Fibroblast of skin of left quadriceps (primary cell): Measurements from ENCODE around the gene COQ8A.
"Not testable (repeated sequence)": the region's sequence is repeated elsewhere in the genome, so short reads cannot be mapped to it uniquely, and the experiment has no call there.

Experiments
- DNase-seq, 2 experiments: peaks; one replicate each; pipeline ENCODE4 v3.0.0-alpha.2; 2013; ENCODE audit warnings: low read depth in 2 of 2

Gene COQ8A

GRCh38 chr1:226921504-226921903 lies 18.6 kb upstream of the COQ8A start:
- DNase-seq = no peak

- not testable (repeated sequence) for DNase-seq
These were observed 10.6 kb upstream of the COQ8A start for GRCh38 chr1:226929260-226930111.

GRCh38 chr1:226934483-226935237 lies 5.4 kb upstream of the COQ8A start:
- no peak for DNase-seq

- no peak for DNase-seq
These were observed 2.0 kb upstream of the COQ8A start for GRCh38 chr1:226937940-226938725.

GRCh38 chr1:226938903-226939437 lies 1.1 kb upstream of the COQ8A start:
- peak; percentile 14 to 22 for DNase-seq

GRCh38 chr1:226939438-226940028 lies 561 bp upstream of the COQ8A start:
- no peak for DNase-seq

GRCh38 chr1:226940806-226941067 lies 643 bp downstream of the COQ8A start:
- no peak for DNase-seq

GRCh38 chr1:226942392-226942791 lies 2.3 kb downstream of the COQ8A start:
- no peak for DNase-seq

- no peak for DNase-seq
These were observed 3.1 kb downstream of the COQ8A start for GRCh38 chr1:226943156-226943555.

GRCh38 chr1:226943927-226944326 lies 3.8 kb downstream of the COQ8A start:
- DNase-seq = no peak

GRCh38 chr1:226945106-226945857 lies 5.2 kb downstream of the COQ8A start:
- DNase-seq = no peak

- no peak for DNase-seq
These were observed 5.8 kb downstream of the COQ8A start for GRCh38 chr1:226945858-226946245.

- no peak for DNase-seq
These were observed 6.2 kb downstream of the COQ8A start for GRCh38 chr1:226946285-226946684.

- DNase-seq = no peak
These were observed 6.7 kb downstream of the COQ8A start for GRCh38 chr1:226946841-226947240.

GRCh38 chr1:226948051-226948450 lies 8.0 kb downstream of the COQ8A start:
- DNase-seq = no peak

- no peak for DNase-seq
These were observed 8.4 kb downstream of the COQ8A start for GRCh38 chr1:226948480-226948879.

GRCh38 chr1:226948996-226949395 lies 8.9 kb downstream of the COQ8A start:
- DNase-seq = no peak

- no peak for DNase-seq
These were observed 9.3 kb downstream of the COQ8A start for GRCh38 chr1:226949401-226949800.

GRCh38 chr1:226950316-226950715 lies 10.2 kb downstream of the COQ8A start:
- no peak for DNase-seq

GRCh38 chr1:226950871-226951270 lies 10.8 kb downstream of the COQ8A start:
- no peak for DNase-seq
